KMS-11 (cell line): ENCODE data around the gene PARD3B.

ENCODE experiments used
- H2AFZ ChIP-seq: fragments of 200-600 bp; sonication (generic); 2 replicates; pipeline ENCODE4 v1.6.1; 2016; ENCODE audit warnings: antibody characterized with exemption, mixed run types, low read depth
- H3K27ac ChIP-seq: fragments of 200-600 bp; sonication (generic); 2 replicates; pipeline ENCODE4 v1.6.1; 2016; ENCODE audit warnings: mild to moderate bottlenecking, mixed run types
- H3K27me3 ChIP-seq: fragments of 200-600 bp; sonication (generic); 2 replicates; pipeline ENCODE4 v1.6.1; 2017; ENCODE audit warnings: mild to moderate bottlenecking, low read depth, mixed run types, moderate library complexity; ENCODE audit not compliant: insufficient read depth
- H3K36me3 ChIP-seq: fragments of 200-600 bp; sonication (generic); 2 replicates; pipeline ENCODE4 v1.6.1; 2017; ENCODE audit warnings: mild to moderate bottlenecking, mixed run types; ENCODE audit not compliant: insufficient read depth
- H3K4me1 ChIP-seq: fragments of 200-600 bp; sonication (generic); 2 replicates; pipeline ENCODE4 v1.6.1; 2016; ENCODE audit warnings: mild to moderate bottlenecking, low read depth, mixed run types; ENCODE audit not compliant: poor library complexity, severe bottlenecking
- H3K4me2 ChIP-seq: fragments of 200-600 bp; sonication (generic); 2 replicates; pipeline ENCODE4 v1.7.0; 2016; ENCODE audit warnings: mild to moderate bottlenecking, mixed run types
- H3K4me3 ChIP-seq: fragments of 200-600 bp; sonication (generic); IDR thresholded peaks from 2 replicates; pipeline ENCODE4 v1.6.1; 2017; ENCODE audit warnings: low read depth, low read length, mixed read lengths; ENCODE audit not compliant: insufficient read depth
- H3K79me2 ChIP-seq: fragments of 200-600 bp; sonication (generic); 2 replicates; pipeline ENCODE4 v1.6.1; 2016; ENCODE audit warnings: low read depth, mixed run types; ENCODE audit not compliant: insufficient read depth
- H3K9ac ChIP-seq: fragments of 200-600 bp; sonication (generic); 2 replicates; pipeline ENCODE4 v1.6.1; 2016; ENCODE audit warnings: mild to moderate bottlenecking, mixed run types
- H4K20me1 ChIP-seq: fragments of 200-600 bp; sonication (generic); 2 replicates; pipeline ENCODE4 v1.6.1; 2016; ENCODE audit warnings: mild to moderate bottlenecking, mixed run types; ENCODE audit not compliant: insufficient read depth
- CTCF ChIP-seq: fragments of 200-600 bp; sonication (generic); conservative IDR thresholded peaks from 2 replicates; pipeline ENCODE4 v1.6.1; 2017; ENCODE audit warnings: low read depth, mild to moderate bottlenecking, antibody characterized with exemption, low read length, moderate library complexity, mixed read lengths

Gene PARD3B

GRCh38 chr2:205129531-205129930, 584.3 kb downstream of the PARD3B start:
- H3K79me2 ChIP-seq = no peaks in the 10 kb centered on the region
- TF ChIP-seq CTCF = no peak
- no peaks in the 10 kb centered on the region for H3K27me3 ChIP-seq
- no peak overlapping the region for H3K9ac ChIP-seq
- H2AFZ ChIP-seq = no peak overlapping the region; the same call in 1 of the 2 replicates
- H3K4me1 ChIP-seq = peaks cover 26% of the 10 kb centered on the region
- H3K4me2 ChIP-seq = peak overlapping the region; percentile 38
- H3K36me3 ChIP-seq = no peaks in the 10 kb centered on the region
- no peak overlapping the region for H3K4me3 ChIP-seq
- H3K27ac ChIP-seq = peak overlapping the region; percentile 29; the same call in 1 of the 2 replicates
- no peaks in the 10 kb centered on the region for H4K20me1 ChIP-seq

- TF ChIP-seq CTCF = no peak
- peak overlapping the region; percentile 38 for H3K4me2 ChIP-seq
- no peak overlapping the region for H3K4me3 ChIP-seq
- peak overlapping the region; percentile 29; the same call in 1 of the 2 replicates for H3K27ac ChIP-seq
- H3K36me3 ChIP-seq = no peaks in the 10 kb centered on the region
- no peak overlapping the region for H3K9ac ChIP-seq
- no peak overlapping the region for H2AFZ ChIP-seq
- H3K27me3 ChIP-seq = no peaks in the 10 kb centered on the region
- H4K20me1 ChIP-seq = no peaks in the 10 kb centered on the region
- peaks cover 26% of the 10 kb centered on the region for H3K4me1 ChIP-seq
- H3K79me2 ChIP-seq = no peaks in the 10 kb centered on the region
These were observed 585.0 kb downstream of the PARD3B start for GRCh38 chr2:205130111-205130829.

- no peak for TF ChIP-seq CTCF
- Histone ChIP-seq H3K27me3 (no peaks in the 10 kb centered on the region), H3K36me3 (no peaks in the 10 kb centered on the region), H3K9ac (no peak overlapping the region), H3K4me2 (no peak overlapping the region), H3K4me3 (no peak overlapping the region), H3K4me1 (peaks cover 26% of the 10 kb centered on the region), H3K79me2 (no peaks in the 10 kb centered on the region), H2AFZ (no peak overlapping the region), H4K20me1 (no peaks in the 10 kb centered on the region), H3K27ac (no peak overlapping the region)
These were observed 588.3 kb downstream of the PARD3B start for GRCh38 chr2:205133544-205133943.

GRCh38 chr2:205138735-205139134, 593.5 kb downstream of the PARD3B start:
- H3K9ac ChIP-seq = no peak overlapping the region
- H2AFZ ChIP-seq = no peak overlapping the region
- H3K4me1 ChIP-seq = no peaks in the 10 kb centered on the region
- no peaks in the 10 kb centered on the region for H3K79me2 ChIP-seq
- no peak overlapping the region for H3K27ac ChIP-seq
- TF ChIP-seq CTCF = no peak
- H3K4me3 ChIP-seq = no peak overlapping the region
- H4K20me1 ChIP-seq = no peaks in the 10 kb centered on the region
- no peaks in the 10 kb centered on the region for H3K36me3 ChIP-seq
- H3K4me2 ChIP-seq = no peak overlapping the region
- H3K27me3 ChIP-seq = no peaks in the 10 kb centered on the region
